Adrenal gland (tissue), 12 donors: ENCODE data around the gene NUTM1. TPM values are rescaled to one million over a fixed set of nuclear protein-coding genes. Genes with fewer than 3 reads are reported as not detected.
"Not testable (repeated sequence)": the region's sequence is repeated elsewhere in the genome, so short reads cannot be mapped to it uniquely, and the experiment has no call there.

Experiments used
- DNase-seq, 7 donors: peaks; one replicate each; pipeline ENCODE4 v3.0.0-alpha.2; 2019 to 2020
- H3K27ac ChIP-seq, 5 donors: fragments of 200-600 bp; sonication (generic) in 4 of 5; 1 replicate in 3 of 5; 2 replicates in 2 of 5; pipeline versions ENCODE4 v1.5.1 to v1.8.0; 2016 to 2020; ENCODE audit warnings: mild to moderate bottlenecking in 1 of 5
- H3K27me3 ChIP-seq: fragments of 200-600 bp; 2 replicates; pipeline ENCODE4 v1.8.0; 2021
- H3K36me3 ChIP-seq, 2 donors: fragments of 200-600 bp; replicated peaks in 1 of 2; 1 replicate in 1 of 2; 2 replicates in 1 of 2; pipeline versions ENCODE4 v1.5.1 to v1.8.0; 2018 to 2022
- H3K4me1 ChIP-seq, 2 donors: fragments of 200-600 bp; replicated peaks in 1 of 2; 1 replicate in 1 of 2; 2 replicates in 1 of 2; pipeline versions ENCODE4 v1.5.1 to v1.8.0; 2018 to 2021
- H3K4me3 ChIP-seq, 4 donors: fragments of 200-600 bp; sonication (generic) in 3 of 4; one replicate each; pipeline ENCODE4 v1.5.1; 2016 to 2018
- H3K9me3 ChIP-seq, 3 donors: fragments of 200-600 bp; sonication (generic) in 1 of 3; replicated peaks in 1 of 3; 1 replicate in 2 of 3; 2 replicates in 1 of 3; pipeline versions ENCODE4 v1.5.1 to v1.8.0; 2016 to 2021
- POLR2A ChIP-seq, 2 donors: fragments of 450-650 bp; IDR thresholded peaks; one replicate each; pipeline ENCODE4 v1.6.1; 2017; ENCODE audit warnings: antibody characterized with exemption in 2 of 2, mild to moderate bottlenecking in 2 of 2, moderate library complexity in 1 of 2
- WGBS, 4 donors: extraction: QIAGEN DNeasy Blood & Tissue Kit in 2 of 4; methylation state at CpG; one replicate each; pipeline versions ENCODE4 v1.1.5 to v1.1.7; 2013 to 2017; 5-methylcytosine and 5-hydroxymethylcytosine counted together
- intact Hi-C, 2 donors: fragments of 100-400 bp; cut with DNase I; formaldehyde crosslinking; loops; one replicate each; pipeline versions ENCODE4 v1.14.1 to v1.15.0; 2022 to 2023
- polyA plus RNA-seq, 3 donors: library from polyadenylated mRNA; stranded (reverse); fragments of 200-250 nt in 2 of 3; fragments of 350-450 nt in 1 of 3; fragmentation: Illumina TruSeq in 1 of 3; extraction: RNeasy Lipid Tissue Mini Kit (QIAGEN cat#74804) in 1 of 3; gene quantifications; one replicate each; pipeline ENCODE4 v1.2.3, GENCODE V29; 2013 to 2014
- total RNA-seq, 9 donors: library from RNA; depleted of rRNA in 4 of 9; stranded (reverse); fragments of >200 nt in 4 of 9; fragments of 120-200 nt in 1 of 9; fragmentation: NEBNext Ultra II Directional in 1 of 9; extraction: Animal tissue kit (Norgen Biotek cat#: 25700) in 1 of 9; gene quantifications; one replicate each; pipeline versions ENCODE4 v1.1.0 to v1.2.4, GENCODE V29; 2013 to 2023
- TF ChIP-seq, protein P1 (sequence below), 6 experiments: fragments of 450-650 bp in 4 of 6; fragments of 200-600 bp in 2 of 6; sonication (generic) in 1 of 6; IDR thresholded peaks; 1 replicate in 5 of 6; 2 replicates in 1 of 6; pipeline versions ENCODE4 v1.5.1 to v1.8.0; 2016 to 2021; ENCODE audit warnings: antibody characterized with exemption in 6 of 6, mild to moderate bottlenecking in 2 of 6, moderate library complexity in 1 of 6
- donor health status: healthy with polysubstance abuse.
- donor health status: Bipolar disorder and iron deficiency.
- donor health status: DM: yes; HTN: yes; CAD: no.
- donor health status: DM: no; HTN: no; CAD: no.
- donor health status: DM: no; HTN: no; CAD: no.
- donor health status: DM: yes; HTN: yes; CAD: no.

The NUTM1 gene
- total and polyA plus RNA-seq, 12 donors = 0.05 to 0.22 TPM; not detected in 10

DNA sequence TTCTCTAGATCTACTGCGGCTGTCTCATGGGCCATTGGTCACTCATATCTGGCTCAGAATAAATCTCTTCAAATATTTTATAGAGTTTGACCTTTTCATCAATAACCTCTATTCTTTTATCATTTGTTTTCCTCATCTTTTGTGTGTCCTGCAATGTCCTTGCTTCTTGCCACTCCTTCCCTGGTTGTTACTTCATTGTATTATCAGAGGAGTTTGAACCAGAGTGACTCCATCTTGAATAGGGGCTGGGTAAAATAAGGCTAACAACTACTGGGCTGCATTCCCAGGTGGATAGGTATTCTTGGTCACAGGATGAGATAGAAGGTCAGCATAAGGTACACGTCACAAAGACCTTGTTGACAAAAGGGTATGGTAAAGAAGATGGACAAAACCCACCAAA, 33.7 kb downstream of the NUTM1 start:
- Histone ChIP-seq H3K36me3 (no peaks in the 10 kb centered on the region), H3K27me3 (no peaks in the 10 kb centered on the region), H3K9me3 (no peaks in the 10 kb centered on the region), H3K4me1 (no peaks in the 10 kb centered on the region), H3K27ac (no peak overlapping the region), H3K4me3 (no peak overlapping the region)
- intact Hi-C loops = no loop called here
- no peak for DNase-seq
- WGBS, 4 donors = 93 to 96% (median 94%) methylated on average over 2 of the region's 2 CpGs
- TF ChIP-seq, protein P1, sequence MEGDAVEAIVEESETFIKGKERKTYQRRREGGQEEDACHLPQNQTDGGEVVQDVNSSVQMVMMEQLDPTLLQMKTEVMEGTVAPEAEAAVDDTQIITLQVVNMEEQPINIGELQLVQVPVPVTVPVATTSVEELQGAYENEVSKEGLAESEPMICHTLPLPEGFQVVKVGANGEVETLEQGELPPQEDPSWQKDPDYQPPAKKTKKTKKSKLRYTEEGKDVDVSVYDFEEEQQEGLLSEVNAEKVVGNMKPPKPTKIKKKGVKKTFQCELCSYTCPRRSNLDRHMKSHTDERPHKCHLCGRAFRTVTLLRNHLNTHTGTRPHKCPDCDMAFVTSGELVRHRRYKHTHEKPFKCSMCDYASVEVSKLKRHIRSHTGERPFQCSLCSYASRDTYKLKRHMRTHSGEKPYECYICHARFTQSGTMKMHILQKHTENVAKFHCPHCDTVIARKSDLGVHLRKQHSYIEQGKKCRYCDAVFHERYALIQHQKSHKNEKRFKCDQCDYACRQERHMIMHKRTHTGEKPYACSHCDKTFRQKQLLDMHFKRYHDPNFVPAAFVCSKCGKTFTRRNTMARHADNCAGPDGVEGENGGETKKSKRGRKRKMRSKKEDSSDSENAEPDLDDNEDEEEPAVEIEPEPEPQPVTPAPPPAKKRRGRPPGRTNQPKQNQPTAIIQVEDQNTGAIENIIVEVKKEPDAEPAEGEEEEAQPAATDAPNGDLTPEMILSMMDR (IDR thresholded peaks at IDR 0.05) = no peak
- TF ChIP-seq POLR2A (IDR thresholded peaks at IDR 0.05) = no peak

DNA sequence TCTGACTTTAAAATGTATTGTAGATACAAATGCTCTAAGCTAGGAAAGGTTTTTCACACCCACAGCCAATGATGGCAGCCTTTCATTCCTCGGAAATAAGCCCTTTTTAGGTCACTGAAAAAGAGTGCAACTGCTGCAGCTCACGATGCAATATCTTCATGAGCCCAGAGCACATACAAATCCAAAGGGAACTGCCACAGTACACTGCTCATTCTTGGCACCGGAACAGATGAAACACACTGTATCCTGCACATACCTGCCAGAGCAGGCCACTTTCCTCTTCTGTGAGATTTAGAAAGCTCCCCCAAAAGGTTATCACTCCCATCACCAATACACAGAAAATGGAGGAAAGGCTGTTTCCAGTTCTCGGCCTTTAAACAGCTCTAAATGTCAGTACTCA, 37.4 kb downstream of the NUTM1 start:
- H3K36me3 ChIP-seq, H3K9me3 ChIP-seq, H3K27me3 ChIP-seq, intact Hi-C loops, H3K27ac ChIP-seq, H3K4me1 ChIP-seq, H3K4me3 ChIP-seq: not testable (repeated sequence)
- DNase-seq = peak in 1 of 7 donors; percentile 6
- 69 to 93% (median 92%) methylated on average over 4 of the region's 4 CpGs for WGBS, 4 donors

- DNase-seq, intact Hi-C loops, H3K9me3 ChIP-seq, H3K27ac ChIP-seq, H3K36me3 ChIP-seq, H3K27me3 ChIP-seq, H3K4me1 ChIP-seq, H3K4me3 ChIP-seq: not testable (repeated sequence)
- WGBS, 4 donors = no CpG with 5 or more reads among the region's 19 CpGs
Measured at GRCh38 chr15:34381829-34382521, 38.9 kb downstream of the NUTM1 start.

DNA sequence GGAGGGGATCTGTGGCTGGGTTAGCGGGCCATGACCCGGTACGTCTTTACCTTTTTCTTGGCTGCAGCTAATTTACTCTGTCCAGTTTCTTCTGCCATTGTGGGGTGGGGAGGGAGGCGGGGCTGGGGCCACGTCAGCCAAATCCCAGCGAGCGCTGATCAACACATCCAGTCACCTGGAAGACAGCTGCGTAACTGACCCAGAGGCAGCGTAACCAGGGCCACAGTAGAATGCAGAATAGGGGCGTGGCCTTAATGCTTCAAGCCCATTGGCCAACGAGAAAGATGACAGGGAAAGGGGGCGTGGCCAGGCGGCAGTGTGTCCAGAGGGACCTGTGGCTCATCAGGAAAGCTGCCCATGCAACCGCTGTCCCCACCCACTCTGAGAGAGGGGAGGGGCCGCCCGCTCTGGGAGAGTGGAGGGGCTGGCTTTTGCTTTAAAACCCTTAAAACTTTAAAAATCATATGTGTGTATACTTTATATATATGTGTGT, 46.5 kb downstream of the NUTM1 start:
- H3K27me3 ChIP-seq, H3K27ac ChIP-seq, H3K4me1 ChIP-seq, H3K4me3 ChIP-seq, H3K9me3 ChIP-seq, DNase-seq, intact Hi-C loops, H3K36me3 ChIP-seq: not testable (repeated sequence)
- no CpG with 5 or more reads among the region's 16 CpGs for WGBS, 4 donors

GRCh38 chr15:34392981-34393380, 49.9 kb downstream of the NUTM1 start:
- DNase-seq, intact Hi-C loops, H3K4me3 ChIP-seq, H3K9me3 ChIP-seq, H3K27ac ChIP-seq, H3K27me3 ChIP-seq, H3K36me3 ChIP-seq, H3K4me1 ChIP-seq: not testable (repeated sequence)
- WGBS, 4 donors = 100% methylated on average over 2 of the region's 2 CpGs; no CpG with 5 or more reads in 3 of the 4 donors

DNA sequence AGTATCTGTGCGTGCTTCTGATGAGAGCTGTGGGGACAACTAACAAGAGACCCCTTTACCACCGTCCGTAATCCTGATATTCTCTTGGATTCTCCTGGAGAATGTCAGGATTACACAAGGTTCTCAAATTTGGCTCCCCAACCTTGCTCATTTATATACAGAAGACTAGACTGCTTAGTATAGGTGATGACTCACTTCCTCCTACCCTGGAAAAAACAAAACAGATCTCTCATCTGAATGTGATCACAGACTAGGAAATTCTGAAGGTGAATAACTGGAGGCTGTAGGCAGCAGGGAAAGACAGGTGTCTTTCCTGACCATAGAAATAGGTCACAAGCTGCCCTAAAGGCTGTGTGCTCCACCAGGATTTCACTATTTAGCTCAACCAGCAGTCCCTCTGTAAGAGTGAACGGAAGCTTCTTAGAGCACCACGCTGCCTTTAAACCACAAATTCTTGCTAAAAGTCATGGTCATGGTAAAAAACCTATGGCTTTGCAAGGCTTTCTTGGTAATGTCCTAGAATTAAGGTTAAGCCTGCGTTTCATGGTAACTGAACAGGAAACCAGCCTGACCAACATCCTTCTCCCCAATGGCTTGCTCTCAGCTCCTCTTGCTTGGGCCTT, 54.6 kb downstream of the NUTM1 start:
- 76 to 100% (median 83%) methylated on average over 1 to 3 of the region's 6 CpGs; no CpG with 5 or more reads in 1 of the 4 donors for WGBS, 4 donors
- intact Hi-C loops = not testable (repeated sequence)

DNA sequence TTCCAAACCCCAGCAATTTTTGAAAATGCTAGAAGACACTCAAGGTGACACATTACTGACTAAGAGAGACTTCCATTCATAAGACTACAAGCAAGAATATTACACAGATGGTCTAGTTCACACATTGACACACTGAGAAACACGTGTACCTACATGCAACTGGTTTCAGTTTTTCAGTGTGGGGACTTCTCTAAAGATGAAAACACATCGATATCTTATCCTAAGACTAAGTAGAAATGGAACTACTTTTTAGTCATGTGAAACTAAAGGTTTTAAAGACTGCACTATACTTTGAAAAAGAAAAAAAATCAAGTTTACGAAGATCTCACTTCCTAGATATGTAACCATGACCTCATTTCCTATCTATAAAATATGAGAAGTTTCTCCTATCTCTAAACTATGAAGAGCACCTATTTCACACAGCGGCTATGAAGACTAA, 60.1 kb downstream of the NUTM1 start:
- DNase-seq, H3K9me3 ChIP-seq, H3K36me3 ChIP-seq, H3K27ac ChIP-seq, intact Hi-C loops, H3K27me3 ChIP-seq, H3K4me1 ChIP-seq, H3K4me3 ChIP-seq: not testable (repeated sequence)
- WGBS, 4 donors = 97 to 100% (median 100%) methylated on average over 1 of the region's 4 CpGs

More for the DNA sequence above, 54.6 kb downstream of the NUTM1 start:
- H3K4me1 ChIP-seq, H3K27ac ChIP-seq, H3K4me3 ChIP-seq, H3K9me3 ChIP-seq, DNase-seq, H3K36me3 ChIP-seq, H3K27me3 ChIP-seq: not testable (repeated sequence)

DNA sequence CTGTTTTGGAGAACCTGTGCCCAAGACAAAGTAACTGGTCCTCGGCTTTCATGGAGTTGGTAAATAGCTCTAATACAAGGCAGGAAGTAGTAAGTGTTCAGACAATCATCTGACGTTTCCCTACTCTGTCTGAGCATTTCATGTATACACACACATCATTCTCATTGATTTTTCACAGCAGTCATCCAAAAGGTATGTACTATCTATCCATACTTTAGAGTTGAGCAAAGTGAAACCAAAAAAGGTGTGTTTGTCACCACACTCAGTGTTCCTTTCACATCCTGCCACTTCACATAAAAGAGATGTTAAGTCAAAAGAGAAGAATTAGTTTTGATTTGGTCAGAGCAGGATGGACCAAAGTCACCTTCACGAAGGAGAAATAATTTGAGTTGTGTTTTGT, 60.8 kb downstream of the NUTM1 start:
- H3K4me1 ChIP-seq, H3K27ac ChIP-seq, H3K9me3 ChIP-seq, intact Hi-C loops, H3K4me3 ChIP-seq, H3K36me3 ChIP-seq, H3K27me3 ChIP-seq, DNase-seq: not testable (repeated sequence)
- no CpG with 5 or more reads among the region's 3 CpGs for WGBS, 4 donors
